GM12801 (cell line): ENCODE measurements around the gene PHYHIPL.

Experiments
- CTCF ChIP-seq: IDR thresholded peaks from one replicate; pipeline ENCODE4 v1.5.1; 2011; ENCODE audit warnings: control low read depth; ENCODE audit not compliant: insufficient read length; ENCODE audit errors: extremely low read depth

Gene PHYHIPL

GRCh38 chr10:59258890-59259289, 82.4 kb downstream of the PHYHIPL start:
- no peak for TF ChIP-seq CTCF

GRCh38 chr10:59265141-59265540, 88.7 kb downstream of the PHYHIPL start:
- no peak for TF ChIP-seq CTCF

GRCh38 chr10:59266321-59266720, 89.9 kb downstream of the PHYHIPL start:
- TF ChIP-seq CTCF, result no peak

GRCh38 chr10:59268460-59268859, 92.0 kb downstream of the PHYHIPL start:
- no peak for TF ChIP-seq CTCF

- no peak for TF ChIP-seq CTCF
Observed at GRCh38 chr10:59269651-59270050, 93.2 kb downstream of the PHYHIPL start.

- TF ChIP-seq CTCF, result no peak
Observed at GRCh38 chr10:59270492-59270891, 94.0 kb downstream of the PHYHIPL start.

- TF ChIP-seq CTCF, result no peak
Observed at GRCh38 chr10:59271160-59271559, 94.7 kb downstream of the PHYHIPL start.

- no peak for TF ChIP-seq CTCF
Observed at GRCh38 chr10:59272061-59272460, 95.6 kb downstream of the PHYHIPL start.
